ENCODE measurements around the gene SCN5A. TPM values are rescaled to one million over a fixed set of nuclear protein-coding genes. Genes with fewer than 3 reads are reported as not detected.

The SCN5A gene
- total and polyA plus RNA-seq, 2 of the 8 experiments (the other 6 are each of a cell fraction or from before 2014, with no cell fraction given) = 4.8 to 11.4 TPM

DNA sequence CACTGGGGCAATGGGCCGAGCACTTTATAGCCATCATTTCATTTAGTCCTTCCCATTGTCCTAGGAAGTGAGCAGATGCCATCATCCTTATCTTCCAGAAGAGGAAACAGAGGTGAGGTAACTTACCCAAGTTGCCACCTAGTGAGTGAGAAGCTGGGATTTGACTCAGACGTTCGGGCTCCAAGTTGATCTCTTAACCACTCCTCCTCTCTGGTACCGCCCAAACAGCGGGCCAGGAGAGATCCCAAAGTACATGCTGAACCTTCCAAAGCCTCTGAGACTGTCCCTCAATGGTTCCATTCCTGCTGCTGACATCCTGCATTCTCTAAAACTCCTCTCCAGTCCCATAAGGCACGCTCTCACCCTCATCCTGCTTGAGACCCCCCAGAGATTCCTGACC is 97.1 kb downstream of the SCN5A start:
- no peak overlapping the region for H2BK120ac ChIP-seq (replicated peaks; ENCODE audit: low read depth, low read length)
- H3K27me3 ChIP-seq (replicated peaks in 1 of 4; ENCODE audit: control insufficient read depth in 3 of 4, extremely low read depth in 1 of 4, insufficient read depth in 3 of 4, low read length in 3 of 4) = no peaks in the 10 kb centered on the region
- H4K5ac ChIP-seq (ENCODE audit: insufficient read length, low read depth, low read length) = no peak overlapping the region
- H3K9ac ChIP-seq (replicated peaks in 1 of 4; ENCODE audit: extremely low read depth in 1 of 4, low read depth in 3 of 4, low read length in 3 of 4) = no peak overlapping the region
- H3K4me1 ChIP-seq (replicated peaks in 1 of 4; ENCODE audit: control insufficient read depth in 3 of 4, insufficient read depth in 4 of 4, low read length in 3 of 4) = peaks cover 0 to 5% (median 1%) of the 10 kb centered on the region in 4 experiments; a peak in 1 of 7 replicates
- no peaks in the 10 kb centered on the region for H3K79me2 ChIP-seq (ENCODE audit: control insufficient read depth in 1 of 2, insufficient read depth in 2 of 2, low read length in 2 of 2)
- POLR2A ChIA-PET (ENCODE audit: partially characterized antibody) = interaction anchor here (0.8 kb wide), 1 partner anchor 10 kb away, joined by 4 read pairs; no protein-coding TSS in a partner anchor
- FAIRE-seq (no peak), DNase-seq (ENCODE audit: low read depth in 1 of 2, low spot score in 2 of 2) (no peak)
- H2AFZ ChIP-seq (ENCODE audit: low read length) = no peak overlapping the region
- no peaks in the 10 kb centered on the region for H4K20me1 ChIP-seq (replicated peaks in 1 of 2; ENCODE audit: control insufficient read depth in 1 of 2, insufficient read depth in 2 of 2, low read length in 2 of 2)
- H4K8ac ChIP-seq (ENCODE audit: extremely low read depth, insufficient read depth, low read length) = no peak overlapping the region
- peaks cover 0 to 3% (median 0%) of the 10 kb centered on the region in 4 experiments; a peak in 2 of 8 replicates for H3K36me3 ChIP-seq (ENCODE audit: control insufficient read depth in 2 of 4, insufficient read depth in 4 of 4, low read length in 3 of 4)
- H3K23me2 ChIP-seq (ENCODE audit: low read depth, low read length) = no peaks in the 10 kb centered on the region
- H3K27ac ChIP-seq (ENCODE audit: low read depth, low read length) = no peak overlapping the region
- H2BK20ac ChIP-seq (ENCODE audit: low read length) = no peak overlapping the region
- H3K4ac ChIP-seq (replicated peaks; ENCODE audit: insufficient read length, low read depth, low read length) = no peak overlapping the region
- no peak overlapping the region for H4K91ac ChIP-seq (replicated peaks; ENCODE audit: insufficient read length, low read length)
- H2AK5ac ChIP-seq (ENCODE audit: low read depth, low read length) = no peak overlapping the region
- no peak overlapping the region for H3K56ac ChIP-seq (replicated peaks; ENCODE audit: insufficient read length, low read depth, low read length)
- H2BK5ac ChIP-seq (ENCODE audit: low read depth, low read length) = no peak overlapping the region
- no peak overlapping the region for H3K23ac ChIP-seq (ENCODE audit: insufficient read length)
- peaks cover 0 to 5% of the 10 kb centered on the region in 2 experiments; a peak in 1 of 4 replicates for H3K9me3 ChIP-seq (ENCODE audit: insufficient read depth in 2 of 2, low read depth in 1 of 2, low read length in 1 of 2)
- H3K18ac ChIP-seq (ENCODE audit: extremely low read depth, low read length) = no peak overlapping the region
- H3K4me3 ChIP-seq (ENCODE audit: extremely low read depth in 1 of 4, insufficient read depth in 2 of 4, low read depth in 3 of 4, low read length in 4 of 4) = no peak overlapping the region
- H3K14ac ChIP-seq (ENCODE audit: insufficient read length) = no peak overlapping the region
- CTCF ChIA-PET (ENCODE audit: partially characterized antibody) = interaction anchor here (1.4 to 2.5 kb wide), 3 partner anchors 13 to 98 kb away, joined by 3 to 5 read pairs (median 5); no protein-coding TSS in a partner anchor
- no peak overlapping the region for H3K4me2 ChIP-seq (ENCODE audit: insufficient read depth in 1 of 2, low read depth in 2 of 2, low read length in 2 of 2)
- no peaks in the 10 kb centered on the region for H3K79me1 ChIP-seq (ENCODE audit: low read depth, low read length)
- WGBS, 2 experiments (ENCODE audit: extremely low coverage in 1 of 2, insufficient coverage in 1 of 2, insufficient read length in 1 of 2, insufficient replicate concordance in 2 of 2, low coverage in 1 of 2, low lambda C conversion rate in 2 of 2, missing lambda C conversion rate in 1 of 2) = 91% methylated on average over 6 of the region's 6 CpGs; no CpG with 5 or more reads in 1 of the 2 experiments
- no peak overlapping the region for H2BK12ac ChIP-seq (ENCODE audit: low read depth, low read length)
- no peak overlapping the region for H2BK15ac ChIP-seq (ENCODE audit: low read length)
- TF ChIP-seq HDAC6 (IDR thresholded peaks at IDR 0.05; ENCODE audit: low read depth, low read length) (no peak), HDAC2 (IDR thresholded peaks at IDR 0.05; ENCODE audit: borderline replicate concordance in 1 of 2, low read depth in 2 of 2, low read length in 2 of 2) (no peak), RAD21 (IDR thresholded peaks at IDR 0.05 in 1 of 2, conservative IDR thresholded peaks at IDR 0.05 in 1 of 2; ENCODE audit: low read depth in 2 of 2, low read length in 2 of 2) (no peak), SIX5 (IDR thresholded peaks at IDR 0.05; ENCODE audit: low read depth, low read length) (no peak), POLR2A (IDR thresholded peaks at IDR 0.05; ENCODE audit: control extremely low read depth in 1 of 2, low read depth in 2 of 2, low read length in 2 of 2) (no peak), NANOG (IDR thresholded peaks at IDR 0.05; ENCODE audit: insufficient read depth, low read depth, low read length, poor library complexity, severe bottlenecking) (no peak), EZH2 (IDR thresholded peaks at IDR 0.05; ENCODE audit: low read depth, low read length, severe bottlenecking) (no peak), SP1 (IDR thresholded peaks at IDR 0.05; ENCODE audit: low read depth, low read length) (no peak), CREB1 (IDR thresholded peaks at IDR 0.05) (no peak), SRF (IDR thresholded peaks at IDR 0.05; ENCODE audit: low read depth, low read length) (no peak), ZNF274 (IDR thresholded peaks at IDR 0.05; ENCODE audit: borderline replicate concordance, extremely low read depth, low read length) (no peak), SIRT6 (IDR thresholded peaks at IDR 0.05; ENCODE audit: low read length) (no peak)
- TF ChIP-seq, protein P1, sequence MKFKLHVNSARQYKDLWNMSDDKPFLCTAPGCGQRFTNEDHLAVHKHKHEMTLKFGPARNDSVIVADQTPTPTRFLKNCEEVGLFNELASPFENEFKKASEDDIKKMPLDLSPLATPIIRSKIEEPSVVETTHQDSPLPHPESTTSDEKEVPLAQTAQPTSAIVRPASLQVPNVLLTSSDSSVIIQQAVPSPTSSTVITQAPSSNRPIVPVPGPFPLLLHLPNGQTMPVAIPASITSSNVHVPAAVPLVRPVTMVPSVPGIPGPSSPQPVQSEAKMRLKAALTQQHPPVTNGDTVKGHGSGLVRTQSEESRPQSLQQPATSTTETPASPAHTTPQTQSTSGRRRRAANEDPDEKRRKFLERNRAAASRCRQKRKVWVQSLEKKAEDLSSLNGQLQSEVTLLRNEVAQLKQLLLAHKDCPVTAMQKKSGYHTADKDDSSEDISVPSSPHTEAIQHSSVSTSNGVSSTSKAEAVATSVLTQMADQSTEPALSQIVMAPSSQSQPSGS (IDR thresholded peaks at IDR 0.05; ENCODE audit: low read length) = no peak
